Right ventricle myocardium superior (tissue), 1 donor: ENCODE data around the gene MCF2L. TPM values are rescaled to one million over a fixed set of nuclear protein-coding genes. Genes with fewer than 3 reads are reported as not detected.

Experiments used
- total RNA-seq: library from RNA; stranded (reverse); fragmentation: NEBNext Ultra II Directional; extraction: Animal tissue kit (Norgen Biotek cat#: 25700); gene quantifications from one replicate; pipeline ENCODE4 v1.2.1, GENCODE V29; 2021
- donor health status: DM: no; HTN: yes; CAD: no; lungs with severe emphysema.

The MCF2L gene
- total RNA-seq, 1 donor from 2014 or later: 38.1 TPM

Other genes with a start within 250 kb of the MCF2L start
- 0.08 TPM for gene F7, start 136.6 kb downstream of the MCF2L start, total RNA-seq
- gene F10, start 153.6 kb downstream of the MCF2L start, total RNA-seq: 4.5 TPM
- not detected for gene PROZ, start 189.4 kb downstream of the MCF2L start, total RNA-seq
- 54.4 TPM for gene PCID2, start 239.5 kb downstream of the MCF2L start, total RNA-seq
- gene CUL4A, start 240.4 kb downstream of the MCF2L start, total RNA-seq: 141 TPM